ENCODE data around the gene IMPACT. TPM values are rescaled to one million over a fixed set of nuclear protein-coding genes. Genes with fewer than 3 reads are reported as not detected.

The IMPACT gene
- polyA plus RNA-seq, 5 donors: 44.4 to 61.3 (median 52.4) TPM

GRCh38 chr18:24414349-24415003, 12.0 kb upstream of the IMPACT start:
- DNase-seq: no peak

- DNase-seq: no peak
Measured at GRCh38 chr18:24417480-24417879, 9.0 kb upstream of the IMPACT start.

GRCh38 chr18:24420551-24420950, 5.9 kb upstream of the IMPACT start:
- DNase-seq: no peak

- DNase-seq: no peak
Measured at GRCh38 chr18:24421831-24422230, 4.6 kb upstream of the IMPACT start.

- DNase-seq: no peak
Measured at GRCh38 chr18:24426073-24426397, 435 bp upstream of the IMPACT start.

GRCh38 chr18:24427484-24427883, 1.0 kb downstream of the IMPACT start:
- no peak for DNase-seq

- DNase-seq: no peak
Measured at GRCh38 chr18:24428709-24429108, 2.2 kb downstream of the IMPACT start.

- no peak for DNase-seq
Measured at GRCh38 chr18:24429188-24429587, 2.7 kb downstream of the IMPACT start.

- DNase-seq: no peak
Measured at GRCh38 chr18:24432618-24433017, 6.1 kb downstream of the IMPACT start.

- DNase-seq: no peak
Measured at GRCh38 chr18:24436939-24437338, 10.5 kb downstream of the IMPACT start.

GRCh38 chr18:24443870-24444269, 17.4 kb downstream of the IMPACT start:
- no peak for DNase-seq

GRCh38 chr18:24446453-24446852, 20.0 kb downstream of the IMPACT start:
- DNase-seq: no peak

GRCh38 chr18:24446953-24447538, 20.6 kb downstream of the IMPACT start:
- peak in 1 of 2 donors; percentile 17 for DNase-seq

GRCh38 chr18:24447961-24448360, 21.5 kb downstream of the IMPACT start:
- no peak for DNase-seq

- DNase-seq: no peak
Measured at GRCh38 chr18:24456549-24456948, 30.1 kb downstream of the IMPACT start.

GRCh38 chr18:24459772-24460171, 33.3 kb downstream of the IMPACT start:
- DNase-seq: no peak

GRCh38 chr18:24460388-24460787, 33.9 kb downstream of the IMPACT start, which contains the start of gene HRH4:
Gene HRH4, plus strand, starts transcription at chr18:24460637. Its CDS starts 92 bp downstream, at chr18:24460729.
- DNase-seq: no peak

GRCh38 chr18:24461996-24462395, 35.5 kb downstream of the IMPACT start:
- DNase-seq: no peak

- DNase-seq: no peak
Measured at GRCh38 chr18:24462838-24463775, 36.6 kb downstream of the IMPACT start.

GRCh38 chr18:24465486-24465885, 39.0 kb downstream of the IMPACT start:
- DNase-seq: no peak

- no peak for DNase-seq
Measured at GRCh38 chr18:24466771-24467170, 40.3 kb downstream of the IMPACT start.

- no peak for DNase-seq
Measured at GRCh38 chr18:24470022-24470618, 43.6 kb downstream of the IMPACT start.

All from right lung (tissue), 5 donors.